HCT116 (cell line): Measurements from ENCODE around the gene ATP5PO. TPM values are rescaled to one million over a fixed set of nuclear protein-coding genes. Genes with fewer than 3 reads are reported as not detected.

Experiments
- ATAC-seq: fragments of 200-7000 bp; cut with Tn5 transposase; 2 replicates; pipeline ENCODE4 v1.9.1; 2020; ENCODE audit warnings: mild to moderate bottlenecking, moderate library complexity
- BruUV-seq: library from RNA; stranded (reverse); fragments of 400-500 nt; replicated peaks from 2 replicates; lab custom pipeline; 2021; lab: Mats Ljungman, UMichigan
- CTCF ChIA-PET: fragments of 300-600 bp; sonication (Branson Sonifier 250); formaldehyde crosslinking; loops from one replicate; lab custom pipeline; 2021; ENCODE audit warnings: antibody characterized with exemption; lab: Charles Lee
- POLR2A ChIA-PET: fragments of 300-600, 350-600 bp; sonication (Branson Sonifier 250); formaldehyde crosslinking; loops from one replicate; lab custom pipeline; 2021; ENCODE audit warnings: antibody characterized with exemption; lab: Charles Lee
- RAD21 ChIA-PET, 2 experiments: fragments of 300-600 bp; sonication (Branson Sonifier 250); formaldehyde crosslinking; loops; one replicate each; lab custom pipeline; 2023; ENCODE audit warnings: low total read pairs in 2 of 2; ENCODE audit not compliant: uncharacterized antibody in 2 of 2, unreplicated experiment in 2 of 2, low non-redundant PET in 1 of 2; lab: Charles Lee
- DNase-seq: peaks from one replicate; pipeline ENCODE4 v3.0.0-alpha.2; 2010; ENCODE audit warnings: low read depth, low spot score
- H2AFZ ChIP-seq: fragments of 200-600 bp; shearing (Covaris generic), sonication (generic); 2 replicates; pipeline ENCODE4 v1.6.1; 2017; ENCODE audit warnings: low read depth, mixed run types, mixed read lengths, antibody characterized with exemption, low read length; ENCODE audit not compliant: poor library complexity, severe bottlenecking
- H3K27ac ChIP-seq: 2 replicates; pipeline ENCODE4 v1.5.1; 2012; ENCODE audit warnings: low read depth, low read length
- H3K27me3 ChIP-seq: fragments of 200-600 bp; sonication (generic); 2 replicates; pipeline ENCODE4 v1.6.1; 2016; ENCODE audit warnings: mixed run types, low read length, mixed read lengths; ENCODE audit not compliant: insufficient read depth
- H3K36me3 ChIP-seq, 2 experiments: fragments of 200-500 bp in 1 of 2; fragments of 200-600 bp in 1 of 2; sonication (Bioruptor generic) in 1 of 2; sonication (generic) in 1 of 2; 2 replicates each; pipeline versions ENCODE4 v1.5.1 to v1.6.1; 2014 to 2016; ENCODE audit warnings: low read length in 2 of 2, inconsistent platforms in 1 of 2, mixed read lengths in 1 of 2, mixed run types in 1 of 2; ENCODE audit not compliant: insufficient read depth in 2 of 2, control insufficient read depth in 1 of 2
- H3K4me1 ChIP-seq, 2 experiments: fragments of 200-600 bp in 1 of 2; sonication (generic) in 1 of 2; 2 replicates each; pipeline versions ENCODE4 v1.5.1 to v1.6.1; 2012 to 2017; ENCODE audit warnings: low read length in 2 of 2, inconsistent platforms in 1 of 2, mild to moderate bottlenecking in 1 of 2, mixed read lengths in 1 of 2, mixed run types in 1 of 2, moderate library complexity in 1 of 2; ENCODE audit not compliant: insufficient read depth in 2 of 2, control insufficient read depth in 1 of 2
- H3K4me2 ChIP-seq: fragments of 200-600 bp; sonication (generic); 2 replicates; pipeline ENCODE4 v1.6.1; 2017; ENCODE audit warnings: mixed run types, low read length, mixed read lengths
- H3K4me3 ChIP-seq, 2 experiments: fragments of 200-600 bp in 1 of 2; sonication (generic) in 1 of 2; replicated peaks in 1 of 2; 2 replicates each; pipeline ENCODE4 v1.5.1; 2011 to 2016; ENCODE audit warnings: low read length in 2 of 2, control low read depth in 1 of 2, low read depth in 1 of 2, mild to moderate bottlenecking in 1 of 2, mixed read lengths in 1 of 2, mixed run types in 1 of 2
- H3K79me2 ChIP-seq: fragments of 200-600 bp; sonication (generic); 2 replicates; pipeline ENCODE4 v1.6.1; 2017; ENCODE audit warnings: mild to moderate bottlenecking, mixed run types, low read length, moderate library complexity, mixed read lengths; ENCODE audit not compliant: insufficient read depth
- H3K9ac ChIP-seq: fragments of 200-600 bp; sonication (generic); 2 replicates; pipeline ENCODE4 v1.6.1; 2016; ENCODE audit warnings: low read length, mixed read lengths
- H3K9me2 ChIP-seq: fragments of 200-600 bp; sonication (generic), shearing (Covaris generic); 2 replicates; pipeline ENCODE4 v1.6.1; 2017; ENCODE audit warnings: mixed run types, mild to moderate bottlenecking, moderate library complexity; ENCODE audit not compliant: insufficient read depth
- H3K9me3 ChIP-seq, 2 experiments: fragments of 200-500 bp in 1 of 2; fragments of 200-600 bp in 1 of 2; sonication (Bioruptor generic) in 1 of 2; sonication (generic) in 1 of 2; 2 replicates each; pipeline ENCODE4 v1.6.1; 2014 to 2017; ENCODE audit warnings: low read length in 2 of 2, mixed read lengths in 2 of 2, inconsistent platforms in 1 of 2, low read depth in 1 of 2, mild to moderate bottlenecking in 1 of 2, mixed run types in 1 of 2, moderate library complexity in 1 of 2; ENCODE audit not compliant: control insufficient read depth in 1 of 2, insufficient read depth in 1 of 2
- H4K20me1 ChIP-seq: fragments of 200-600 bp; sonication (generic), shearing (Covaris generic); 2 replicates; pipeline ENCODE4 v1.6.1; 2017; ENCODE audit warnings: mixed run types, mild to moderate bottlenecking, moderate library complexity; ENCODE audit not compliant: insufficient read depth
- CBX3 ChIP-seq: IDR thresholded peaks from 2 replicates; pipeline ENCODE4 v1.6.1; 2012; ENCODE audit warnings: low read depth
- CEBPB ChIP-seq: IDR thresholded peaks from 2 replicates; pipeline ENCODE4 v1.6.1; 2012; ENCODE audit warnings: low read depth
- CTCF ChIP-seq, 3 experiments: fragments of 200-600 bp in 1 of 3; sonication (generic) in 1 of 3; IDR thresholded peaks in 2 of 3; conservative IDR thresholded peaks in 1 of 3; 2 replicates each; pipeline ENCODE4 v1.5.1; 2012 to 2017; ENCODE audit warnings: low read depth in 2 of 3, low read length in 2 of 3, antibody characterized with exemption in 1 of 3, borderline replicate concordance in 1 of 3, control low read depth in 1 of 3, mild to moderate bottlenecking in 1 of 3, mixed read lengths in 1 of 3, mixed run types in 1 of 3, moderate library complexity in 1 of 3; ENCODE audit not compliant: insufficient read depth in 1 of 3
- EGR1 ChIP-seq: IDR thresholded peaks from 2 replicates; pipeline ENCODE4 v1.6.1; 2012; ENCODE audit warnings: low read depth
- JUND ChIP-seq: IDR thresholded peaks from 2 replicates; pipeline ENCODE4 v1.6.1; 2012
- MAX ChIP-seq: IDR thresholded peaks from 2 replicates; pipeline ENCODE4 v1.6.1; 2012
- POLR2A ChIP-seq: IDR thresholded peaks from 2 replicates; pipeline ENCODE4 v1.7.0; 2011; ENCODE audit warnings: borderline replicate concordance; ENCODE audit not compliant: insufficient read depth, insufficient read length; ENCODE audit errors: extremely low read depth
- SRF ChIP-seq: IDR thresholded peaks from 2 replicates; pipeline ENCODE4 v1.6.1; 2012; ENCODE audit warnings: low read depth
- TCF7L2 ChIP-seq: IDR thresholded peaks from 2 replicates; pipeline ENCODE4 v1.7.0; 2011; ENCODE audit warnings: borderline replicate concordance, inconsistent platforms; ENCODE audit not compliant: insufficient read depth, insufficient read length; ENCODE audit errors: extremely low read depth
- intact Hi-C: fragments of 100-400 bp; cut with micrococcal nuclease; formaldehyde crosslinking; loops from 2 replicates; pipeline ENCODE4 v1.10.0; 2022
- total RNA-seq: library from RNA; stranded (reverse); gene quantifications from one replicate; pipeline ENCODE4 v1.2.1, GENCODE V29; 2021; ENCODE audit not compliant: unreplicated experiment

ATP5PO gene
- total RNA-seq, 1 experiment from 2014 or later = 238 TPM

GRCh38 chr21:33884376-33885171 lies 31.0 kb downstream of the ATP5PO start:
- POLR2A ChIA-PET = no interaction called here
- Histone ChIP-seq H3K79me2 (no peaks in the 10 kb centered on the region), H3K27me3 (no peaks in the 10 kb centered on the region; the same call in 1 of the 2 replicates), H4K20me1 (no peaks in the 10 kb centered on the region), H3K4me1 (no peaks in the 10 kb centered on the region), H3K27ac (no peak overlapping the region), H3K4me3 (no peak overlapping the region), H3K9me2 (no peaks in the 10 kb centered on the region), H2AFZ (no peak overlapping the region), H3K9me3 (no peaks in the 10 kb centered on the region), H3K4me2 (no peak overlapping the region), H3K9ac (no peak overlapping the region), H3K36me3 (no peaks in the 10 kb centered on the region)
- ATAC-seq (no peak), DNase-seq (no peak)
- BruUV-seq = no TSS peak
- CTCF ChIA-PET = no interaction called here
- no peak for TF ChIP-seq CBX3
- no peak for TF ChIP-seq SRF
- TF ChIP-seq POLR2A = no peak
- no peak for TF ChIP-seq TCF7L2
- no peak for TF ChIP-seq EGR1
- no peak for TF ChIP-seq MAX
- TF ChIP-seq JUND = no peak
- no peak for TF ChIP-seq CTCF (IDR thresholded peaks at IDR 0.05 in 2 of 3, conservative IDR thresholded peaks at IDR 0.05 in 1 of 3; ENCODE audit: borderline replicate concordance in 1 of 3, insufficient read depth in 1 of 3, low read depth in 2 of 3, low read length in 2 of 3)
- TF ChIP-seq CEBPB = no peak
- RAD21 ChIA-PET = no interaction called here
- intact Hi-C loops = no loop called here
